T-helper 2 cell treated with Interferon-gamma antibody and Interleukin-4, amounts not matched to agents 100 ng/mL and 5 ng/mL, for 36 hours (primary cell): ENCODE measurements around the gene OR4K17. TPM values are rescaled to one million over a fixed set of nuclear protein-coding genes. Genes with fewer than 3 reads are reported as not detected.
"Not testable (repeated sequence)": the region's sequence is repeated elsewhere in the genome, so short reads cannot be mapped to it uniquely, and the experiment has no call there.

Experiments
- intact Hi-C: fragments of 100-400 bp; cut with micrococcal nuclease; formaldehyde crosslinking; loops from one replicate; pipeline ENCODE4 v1.15.1; 2023
- total RNA-seq: library from RNA; stranded (reverse); gene quantifications from 2 replicates; pipeline ENCODE4 v1.2.3, GENCODE V29; 2022

Gene OR4K17, protein sequence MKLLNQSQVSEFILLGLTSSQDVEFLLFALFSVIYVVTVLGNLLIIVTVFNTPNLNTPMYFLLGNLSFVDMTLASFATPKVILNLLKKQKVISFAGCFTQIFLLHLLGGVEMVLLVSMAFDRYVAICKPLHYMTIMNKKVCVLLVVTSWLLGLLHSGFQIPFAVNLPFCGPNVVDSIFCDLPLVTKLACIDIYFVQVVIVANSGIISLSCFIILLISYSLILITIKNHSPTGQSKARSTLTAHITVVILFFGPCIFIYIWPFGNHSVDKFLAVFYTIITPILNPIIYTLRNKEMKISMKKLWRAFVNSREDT
- not detected in 2 replicates for total RNA-seq

DNA sequence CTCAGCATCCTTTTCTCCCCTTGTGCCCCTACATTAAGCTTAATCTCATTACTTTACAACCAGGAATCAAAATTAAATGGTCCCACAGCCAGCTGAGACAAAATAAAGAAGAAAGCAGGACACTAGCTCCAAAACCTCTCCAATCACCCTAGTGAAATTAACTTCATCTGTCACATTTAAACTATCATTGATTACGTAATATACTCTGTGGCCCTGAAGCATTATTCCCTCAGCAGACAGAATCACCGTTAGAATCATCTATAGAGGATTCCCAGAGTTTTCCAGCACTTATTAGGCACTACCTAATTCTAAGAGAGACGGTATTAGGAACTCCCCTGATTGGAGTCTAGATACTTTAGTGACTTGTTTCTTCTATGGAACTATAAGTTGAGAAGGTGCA is at the start of gene OR4K17:
OR4K17 (plus strand) TSS at position 302 of the 400 bp plus-strand sequence. CDS start 6,761 bp downstream, outside the sequence.
- intact Hi-C loops: no loop called here

DNA sequence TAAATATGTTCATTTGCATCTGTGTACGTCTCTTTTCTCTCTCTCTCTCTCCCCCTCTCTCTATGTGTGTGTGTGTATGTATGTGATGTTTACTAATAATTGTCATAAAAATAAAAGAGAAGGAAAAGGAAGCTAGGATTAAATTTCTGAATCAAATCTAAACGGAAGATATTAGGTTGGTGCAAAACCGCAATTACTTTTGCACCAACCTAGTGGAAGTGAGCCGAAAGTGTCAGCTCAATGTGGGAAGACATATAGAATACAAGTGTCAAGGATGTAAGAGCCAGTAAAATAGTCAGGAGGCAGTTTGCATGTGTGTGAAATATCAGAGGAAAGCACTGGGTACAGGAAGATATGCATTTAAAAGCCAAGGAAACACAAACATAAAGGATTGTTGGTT is 18.5 kb upstream of the OR4K17 start:
- intact Hi-C loops: no loop called here

DNA sequence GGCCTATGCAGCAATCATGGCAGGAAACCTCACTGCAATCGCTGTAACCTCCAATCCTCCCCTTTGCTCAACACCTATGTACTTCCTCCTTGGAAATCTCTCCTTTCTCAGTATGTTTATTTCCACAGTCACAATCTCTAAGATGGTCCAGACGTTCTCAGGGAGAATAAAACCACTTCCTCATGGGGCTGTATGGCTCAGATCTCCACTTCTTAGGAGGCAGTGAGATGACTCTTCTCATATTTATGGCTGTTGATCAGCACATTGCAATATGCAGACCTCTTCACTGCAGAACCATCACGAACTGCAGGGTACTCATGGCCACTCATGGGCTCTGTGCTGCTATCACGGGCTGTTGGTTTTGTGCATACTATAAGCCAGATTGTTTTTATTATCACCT is 17.1 kb upstream of the OR4K17 start:
- intact Hi-C loops: no loop called here

DNA sequence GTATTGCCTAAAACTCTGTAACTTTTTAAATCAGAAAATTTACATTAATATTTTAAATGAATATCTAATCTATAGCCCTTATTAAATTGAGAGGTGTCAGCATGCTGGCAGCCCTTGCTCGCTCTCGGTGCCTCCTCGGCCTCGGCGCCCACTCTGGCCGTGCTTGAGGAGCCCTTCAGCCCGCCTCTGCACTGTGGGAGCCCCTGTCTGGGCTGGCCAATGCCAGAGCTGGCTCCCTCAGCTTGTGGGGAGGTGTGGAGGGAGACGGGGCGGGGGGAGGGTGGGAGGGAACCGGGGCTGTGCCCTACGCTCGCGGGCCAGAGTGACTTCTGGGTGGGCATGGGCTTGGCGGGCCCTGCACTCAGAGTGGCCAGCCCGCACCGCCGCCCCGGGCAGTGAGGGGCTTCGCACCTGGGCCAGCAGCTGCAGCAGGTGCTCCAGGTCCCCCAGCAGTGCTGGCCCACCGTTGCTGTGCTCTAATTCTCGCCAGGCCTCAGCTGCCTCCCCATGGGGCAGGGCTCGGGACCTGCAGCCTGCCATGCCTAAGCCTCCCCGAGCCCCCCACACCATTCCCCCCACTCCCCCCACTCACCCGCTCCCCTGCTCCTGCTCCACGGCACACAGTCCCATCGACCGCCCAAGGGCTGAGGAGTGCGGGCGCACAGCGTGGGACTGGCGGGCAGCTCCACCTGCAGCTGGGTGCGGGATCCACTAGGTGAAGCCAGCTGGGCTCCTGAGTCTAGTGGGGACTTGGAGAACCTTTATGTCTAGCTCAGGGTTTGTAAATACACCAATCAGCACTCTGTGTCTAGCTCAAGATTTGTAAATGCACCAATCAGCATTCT is 11.4 kb upstream of the OR4K17 start:
- intact Hi-C loops: not testable (repeated sequence)

DNA sequence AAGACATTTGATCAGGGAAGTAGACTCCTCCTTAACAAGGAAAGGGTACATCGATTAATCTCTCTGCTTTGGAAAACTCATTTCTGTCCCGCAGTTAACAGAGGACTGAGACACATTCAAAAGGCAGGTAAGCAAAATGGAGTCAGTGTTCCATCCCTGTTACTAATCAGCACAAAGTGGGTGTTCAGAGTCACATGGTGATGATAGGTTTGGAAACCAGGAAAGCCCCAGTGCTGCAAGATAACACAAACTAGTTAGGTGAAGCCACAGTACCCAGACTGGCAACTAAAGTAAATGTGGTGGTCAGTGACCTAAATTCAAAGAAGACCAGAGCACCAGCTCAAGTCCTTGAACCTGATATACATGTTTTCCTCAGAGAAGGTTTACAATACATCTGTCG is 1.8 kb downstream of the OR4K17 start:
- intact Hi-C loops: no loop called here

DNA sequence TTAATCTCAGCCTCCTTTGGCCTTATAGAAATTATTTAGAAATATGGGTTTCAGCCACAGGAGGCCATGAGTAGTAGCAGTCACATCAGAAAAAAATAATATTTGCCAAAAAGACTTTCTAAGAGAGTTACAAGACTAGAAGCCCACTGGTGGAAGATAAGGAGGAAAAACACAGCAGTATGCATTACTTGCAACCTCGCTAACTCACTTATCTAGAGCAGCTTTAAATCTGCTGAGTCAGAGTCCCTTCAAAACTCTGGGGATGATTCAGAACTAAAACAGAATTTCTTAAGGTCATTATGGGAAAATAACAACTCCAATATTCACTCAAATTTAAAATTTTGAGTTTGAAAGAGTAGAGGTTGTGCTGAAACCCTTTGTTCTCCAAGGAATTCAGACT is 6.2 kb downstream of the OR4K17 start:
- intact Hi-C loops: no loop called here

DNA sequence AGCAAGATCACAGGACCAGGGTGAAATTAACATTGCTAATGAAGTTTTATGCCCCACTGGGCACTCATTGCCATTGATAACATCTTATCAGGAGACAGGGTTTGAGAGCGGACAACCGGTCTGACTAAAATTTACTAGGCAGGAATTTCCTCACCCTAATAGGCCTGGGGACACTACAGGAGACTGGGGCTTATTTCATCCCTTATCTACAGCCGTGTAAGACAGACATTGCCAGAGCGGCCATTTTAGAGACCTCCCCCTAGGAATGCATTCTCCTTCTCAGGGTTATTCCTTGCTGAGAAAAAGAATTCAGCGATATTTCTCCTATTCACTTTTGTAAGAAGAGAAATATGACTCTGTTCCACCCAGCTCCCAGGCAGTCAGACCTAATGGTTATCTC is 8.3 kb downstream of the OR4K17 start:
- intact Hi-C loops: no loop called here

DNA sequence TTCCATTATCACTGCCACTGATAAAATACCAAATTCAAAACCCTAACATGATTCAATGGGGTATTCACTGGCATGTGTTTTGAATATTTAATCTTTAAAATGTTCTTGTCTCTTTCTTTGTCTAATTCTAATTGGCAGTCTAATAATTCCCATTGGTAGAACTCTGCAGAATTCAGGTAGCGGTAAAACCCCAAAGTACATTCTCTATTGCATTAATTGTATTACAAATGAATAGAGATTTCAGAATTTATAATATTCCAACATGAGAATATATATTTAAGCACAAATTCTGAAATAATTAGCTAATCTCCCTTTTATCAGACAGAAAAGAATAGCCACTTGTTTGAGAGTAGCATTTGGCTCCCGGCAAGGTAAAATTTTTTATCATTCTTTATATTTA is 28.0 kb downstream of the OR4K17 start, which contains the start of gene OR4N5:
OR4N5 (plus strand) TSS at position 301 of the 400 bp plus-strand sequence. CDS start 4,916 bp downstream, outside the sequence.
- intact Hi-C loops: no loop called here

DNA sequence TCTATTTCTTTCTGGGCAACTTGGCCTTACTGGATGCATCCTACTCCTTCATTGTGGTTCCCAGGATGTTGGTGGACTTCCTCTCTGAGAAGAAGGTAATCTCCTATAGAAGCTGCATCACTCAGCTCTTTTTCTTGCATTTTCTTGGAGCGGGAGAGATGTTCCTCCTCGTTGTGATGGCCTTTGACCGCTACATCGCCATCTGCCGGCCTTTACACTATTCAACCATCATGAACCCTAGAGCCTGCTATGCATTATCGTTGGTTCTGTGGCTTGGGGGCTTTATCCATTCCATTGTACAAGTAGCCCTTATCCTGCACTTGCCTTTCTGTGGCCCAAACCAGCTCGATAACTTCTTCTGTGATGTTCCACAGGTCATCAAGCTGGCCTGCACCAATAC is 33.4 kb downstream of the OR4K17 start:
- intact Hi-C loops: no loop called here

DNA sequence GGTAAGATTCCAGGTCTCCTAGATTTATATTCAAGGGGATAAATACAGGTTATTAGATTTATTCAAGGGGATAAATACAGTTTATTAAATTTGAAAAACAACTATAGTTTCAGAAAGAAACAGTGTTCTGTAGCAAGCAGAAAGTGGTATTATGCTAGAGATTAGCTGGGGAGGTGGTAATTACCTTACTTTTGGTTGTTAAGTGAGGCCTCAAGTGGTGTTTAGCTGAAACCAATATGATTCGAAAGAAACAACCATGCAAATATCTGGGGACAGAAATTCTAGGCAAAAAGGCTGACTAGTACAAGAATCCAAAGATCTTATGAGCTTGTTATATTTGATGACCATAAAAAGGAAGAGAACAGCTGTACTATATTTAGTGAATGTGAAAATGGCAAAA is 34.3 kb downstream of the OR4K17 start:
- intact Hi-C loops: no loop called here

DNA sequence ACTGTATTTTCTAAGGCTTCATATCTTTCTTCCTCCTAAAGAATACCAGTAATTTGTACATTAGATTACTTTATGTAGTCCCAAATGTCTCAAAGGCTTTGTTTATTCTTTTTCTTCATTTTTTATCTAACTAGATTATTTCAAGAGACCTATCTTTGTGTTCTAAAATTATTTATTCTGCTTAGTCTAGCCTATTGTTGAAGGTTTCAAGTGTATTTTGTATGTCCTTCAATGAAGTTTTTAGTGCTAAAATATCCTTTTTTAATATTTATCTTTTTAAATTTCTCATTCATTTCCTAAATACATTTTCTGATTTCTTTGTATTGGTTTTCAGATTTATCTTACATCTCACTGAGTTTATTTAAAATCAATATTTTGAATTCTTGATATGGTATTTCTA is 53.9 kb downstream of the OR4K17 start:
- intact Hi-C loops: no loop called here

DNA sequence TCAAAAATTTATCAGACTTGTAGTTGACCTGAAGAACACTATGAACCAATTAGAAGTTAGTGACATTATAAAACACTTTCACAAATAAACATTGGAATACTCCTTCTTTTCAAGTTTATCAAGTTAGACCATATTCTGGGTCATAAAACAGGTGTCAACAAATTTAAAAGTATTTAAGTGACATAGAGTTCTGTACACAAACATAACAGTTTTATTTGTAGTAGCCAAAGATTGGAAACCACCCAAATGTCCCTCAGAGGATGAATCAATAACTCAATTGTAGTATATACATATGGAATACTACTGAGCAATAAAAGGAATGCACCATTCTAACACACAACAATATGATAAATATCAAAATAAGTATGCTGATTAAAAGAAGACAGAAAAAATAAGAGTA is 56.6 kb downstream of the OR4K17 start:
- intact Hi-C loops: no loop called here

DNA sequence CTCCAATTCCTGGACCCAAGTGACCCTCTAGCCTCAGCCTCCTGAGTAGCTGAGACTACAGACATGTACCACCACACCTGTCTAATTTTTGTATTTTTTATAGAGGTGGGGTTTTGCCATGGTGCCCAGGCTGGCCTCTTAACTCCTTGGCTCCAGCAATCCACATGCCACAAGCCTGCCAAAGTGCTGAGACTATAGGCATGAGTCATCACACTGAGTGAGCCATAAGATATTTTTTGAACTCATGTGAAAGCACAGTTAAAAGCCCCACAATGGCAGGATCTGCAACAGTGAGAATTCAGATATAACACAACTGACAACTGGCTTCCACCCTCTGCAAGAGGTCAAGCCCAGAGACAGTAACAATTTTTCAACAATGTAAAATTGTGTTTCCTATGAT is 59.3 kb downstream of the OR4K17 start:
- intact Hi-C loops: not testable (repeated sequence)

Other genes with a start within 250 kb of the OR4K17 start
- not detected in 2 replicates for gene OR4K2, start 235.6 kb upstream of the OR4K17 start, total RNA-seq
- not detected in 2 replicates for gene OR4K5, start 190.1 kb upstream of the OR4K17 start, total RNA-seq
- gene OR4K1, start 179.8 kb upstream of the OR4K17 start, total RNA-seq: not detected in 2 replicates
- gene OR4K15, start 135.1 kb upstream of the OR4K17 start, total RNA-seq: not detected in 2 replicates
- not detected in 2 replicates for gene OR4Q2, start 108.6 kb upstream of the OR4K17 start, total RNA-seq
- not detected in 2 replicates for gene OR4K14, start 91.4 kb upstream of the OR4K17 start, total RNA-seq
- gene OR4K13, start 74.7 kb upstream of the OR4K17 start, total RNA-seq: not detected in 2 replicates
- not detected in 2 replicates for gene OR4L1, start 50.7 kb upstream of the OR4K17 start, total RNA-seq
- gene OR4N5, start 28.1 kb downstream of the OR4K17 start, total RNA-seq: not detected in 2 replicates
- not detected in 2 replicates for gene OR11G2, start 80.2 kb downstream of the OR4K17 start, total RNA-seq
- gene OR11H6, start 113.0 kb downstream of the OR4K17 start, total RNA-seq: not detected in 2 replicates
- not detected in 2 replicates for gene OR11H7, start 118.2 kb downstream of the OR4K17 start, total RNA-seq
- gene OR11H4, start 128.5 kb downstream of the OR4K17 start, total RNA-seq: not detected in 2 replicates
- gene TTC5, start 195.2 kb downstream of the OR4K17 start, total RNA-seq: 24.5 and 24.6 TPM in 2 replicates
- gene CCNB1IP1, start 222.5 kb downstream of the OR4K17 start, total RNA-seq: 26.3 and 28.5 TPM in 2 replicates
- 28.5 and 32.7 TPM in 2 replicates for gene PARP2, start 232.9 kb downstream of the OR4K17 start, total RNA-seq